ENCODE data around the gene MTARC1.

- no peak for TF ChIP-seq CTCF (conservative IDR thresholded peaks at IDR 0.05; ENCODE audit: low read depth, low read length)
- TF ChIP-seq EZH2 (IDR thresholded peaks at IDR 0.05; ENCODE audit: low read length, unreplicated experiment) = no peak
Observed at GRCh38 chr1:220770245-220770913, 16.3 kb upstream of the MTARC1 start.

Data from PC-3 (cell line).